GM21737 (cell line): ENCODE data around the gene CD14.
"Not testable (repeated sequence)": the region's sequence is repeated elsewhere in the genome, so short reads cannot be mapped to it uniquely, and the experiment has no call there.

Experiments used
- ATAC-seq: cut with Tn5 transposase; IDR thresholded peaks from one replicate; pipeline ENCODE4 v1.9.1; 2021; ENCODE audit warnings: mild to moderate bottlenecking, moderate library complexity; ENCODE audit not compliant: unreplicated experiment

CD14 gene

GRCh38 chr5:140635291-140636257, 2.6 kb upstream of the CD14 start:
- ATAC-seq: no peak

GRCh38 chr5:140634103-140634502, 1.1 kb upstream of the CD14 start:
- ATAC-seq: no peak

GRCh38 chr5:140633501-140633900, 526 bp upstream of the CD14 start:
- ATAC-seq: no peak

GRCh38 chr5:140632366-140633020, 482 bp downstream of the CD14 start:
- peak; percentile 45 for ATAC-seq

GRCh38 chr5:140631831-140632365, 1.1 kb downstream of the CD14 start:
- ATAC-seq: peak; percentile 33

- ATAC-seq: no peak
Observed at GRCh38 chr5:140631036-140631417, 1.9 kb downstream of the CD14 start.

- no peak for ATAC-seq
Observed at GRCh38 chr5:140630292-140631035, 2.5 kb downstream of the CD14 start.

GRCh38 chr5:140628711-140629110, 4.3 kb downstream of the CD14 start:
- ATAC-seq: no peak

GRCh38 chr5:140627972-140628371, 5.0 kb downstream of the CD14 start:
- ATAC-seq: no peak

- not testable (repeated sequence) for ATAC-seq
Observed at GRCh38 chr5:140624886-140625285, 8.1 kb downstream of the CD14 start.

- ATAC-seq: not testable (repeated sequence)
Observed at GRCh38 chr5:140623061-140623460, 9.9 kb downstream of the CD14 start.

- no peak for ATAC-seq
Observed at GRCh38 chr5:140622301-140622700, 10.7 kb downstream of the CD14 start.

- ATAC-seq: no peak
Observed at GRCh38 chr5:140611020-140611521, 21.9 kb downstream of the CD14 start.

GRCh38 chr5:140609126-140609525, 23.8 kb downstream of the CD14 start:
- no peak for ATAC-seq

GRCh38 chr5:140608722-140609121, 24.3 kb downstream of the CD14 start:
- no peak for ATAC-seq

- no peak for ATAC-seq
Observed at GRCh38 chr5:140607031-140607430, 25.9 kb downstream of the CD14 start.

GRCh38 chr5:140605879-140606278, 27.1 kb downstream of the CD14 start:
- ATAC-seq: no peak

GRCh38 chr5:140603734-140604133, 29.2 kb downstream of the CD14 start:
- ATAC-seq: no peak

- ATAC-seq: not testable (repeated sequence)
Observed at GRCh38 chr5:140603446-140603698, 29.6 kb downstream of the CD14 start.

- no peak for ATAC-seq
Observed at GRCh38 chr5:140602147-140602546, 30.8 kb downstream of the CD14 start.

- ATAC-seq: no peak
Observed at GRCh38 chr5:140600096-140600495, 32.9 kb downstream of the CD14 start.
